ENCODE measurements around the gene PRSS35. TPM values are rescaled to one million over a fixed set of nuclear protein-coding genes. Genes with fewer than 3 reads are reported as not detected.

PRSS35 gene
- total and polyA plus RNA-seq, 2 of the 8 experiments (the other 6 are each of a cell fraction or from before 2014, with no cell fraction given), result 1.3 to 2.9 TPM

DNA sequence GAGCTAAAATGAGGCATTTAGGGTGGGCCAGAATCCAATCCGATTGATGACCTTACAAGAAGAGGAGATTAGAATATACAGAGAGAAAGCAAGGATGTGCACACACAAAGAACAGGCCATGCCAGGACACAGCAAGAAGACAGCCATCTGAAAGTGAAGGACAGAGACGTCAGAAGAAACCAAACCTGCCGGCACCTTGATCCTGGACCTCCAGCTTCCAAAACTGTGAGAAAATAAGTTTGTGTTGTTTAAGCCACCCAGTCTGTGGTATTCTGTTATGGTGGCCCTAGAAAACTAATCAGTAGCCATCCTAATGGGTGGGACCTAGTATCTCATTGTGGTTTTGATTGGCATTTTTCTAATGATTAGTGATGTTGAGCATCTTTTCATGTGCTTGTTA lies 41.7 kb upstream of the PRSS35 start:
- 89% methylated on average over 3 of the region's 3 CpGs; no CpG with 5 or more reads in 1 of the 2 experiments for WGBS, 2 experiments (ENCODE audit: extremely low coverage in 1 of 2, insufficient coverage in 1 of 2, insufficient read length in 1 of 2, insufficient replicate concordance in 2 of 2, low coverage in 1 of 2, low lambda C conversion rate in 2 of 2, missing lambda C conversion rate in 1 of 2)
- H3K23me2 ChIP-seq (ENCODE audit: low read depth, low read length), result no peaks in the 10 kb centered on the region
- no peak overlapping the region for H3K9ac ChIP-seq (replicated peaks in 1 of 4; ENCODE audit: extremely low read depth in 1 of 4, low read depth in 3 of 4, low read length in 3 of 4)
- H4K8ac ChIP-seq (ENCODE audit: extremely low read depth, insufficient read depth, low read length), result no peak overlapping the region
- H3K27ac ChIP-seq (ENCODE audit: low read depth, low read length), result no peak overlapping the region
- ChIA-PET POLR2A (ENCODE audit: partially characterized antibody) (no interaction called here), CTCF (ENCODE audit: partially characterized antibody) (interaction anchor here (0.6 to 1.9 kb wide), 4 partner anchors 16 to 280 kb away, joined by 3 to 6 read pairs (median 4); partner anchors contain the start of gene PRSS35)
- H3K36me3 ChIP-seq (ENCODE audit: control insufficient read depth in 2 of 4, insufficient read depth in 4 of 4, low read length in 3 of 4), result no peaks in the 10 kb centered on the region
- H3K4me3 ChIP-seq (ENCODE audit: extremely low read depth in 1 of 4, insufficient read depth in 2 of 4, low read depth in 3 of 4, low read length in 4 of 4), result no peak overlapping the region
- H2BK12ac ChIP-seq (ENCODE audit: low read depth, low read length), result no peak overlapping the region
- TF ChIP-seq, protein P1, sequence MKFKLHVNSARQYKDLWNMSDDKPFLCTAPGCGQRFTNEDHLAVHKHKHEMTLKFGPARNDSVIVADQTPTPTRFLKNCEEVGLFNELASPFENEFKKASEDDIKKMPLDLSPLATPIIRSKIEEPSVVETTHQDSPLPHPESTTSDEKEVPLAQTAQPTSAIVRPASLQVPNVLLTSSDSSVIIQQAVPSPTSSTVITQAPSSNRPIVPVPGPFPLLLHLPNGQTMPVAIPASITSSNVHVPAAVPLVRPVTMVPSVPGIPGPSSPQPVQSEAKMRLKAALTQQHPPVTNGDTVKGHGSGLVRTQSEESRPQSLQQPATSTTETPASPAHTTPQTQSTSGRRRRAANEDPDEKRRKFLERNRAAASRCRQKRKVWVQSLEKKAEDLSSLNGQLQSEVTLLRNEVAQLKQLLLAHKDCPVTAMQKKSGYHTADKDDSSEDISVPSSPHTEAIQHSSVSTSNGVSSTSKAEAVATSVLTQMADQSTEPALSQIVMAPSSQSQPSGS (IDR thresholded peaks at IDR 0.05; ENCODE audit: low read length), result no peak
- TF ChIP-seq GABPA (IDR thresholded peaks at IDR 0.05; ENCODE audit: borderline replicate concordance, insufficient read depth, low read length) (no peak), TAF7 (optimal IDR thresholded peaks at IDR 0.05; ENCODE audit: borderline replicate concordance, low read depth, low read length) (no peak), BRCA1 (IDR thresholded peaks at IDR 0.05; ENCODE audit: low read depth, low read length) (no peak), HDAC6 (IDR thresholded peaks at IDR 0.05; ENCODE audit: low read depth, low read length) (no peak), CHD1 (IDR thresholded peaks at IDR 0.05; ENCODE audit: low read depth, low read length) (no peak), JUN (IDR thresholded peaks at IDR 0.05; ENCODE audit: low read depth, low read length) (no peak), MAFK (IDR thresholded peaks at IDR 0.05; ENCODE audit: low read depth, low read length) (no peak), TBP (IDR thresholded peaks at IDR 0.05; ENCODE audit: low read depth, low read length) (no peak), SAP30 (IDR thresholded peaks at IDR 0.05; ENCODE audit: insufficient read depth, insufficient replicate concordance, low read length) (no peak), SRF (IDR thresholded peaks at IDR 0.05; ENCODE audit: low read depth, low read length) (no peak), RBBP5 (IDR thresholded peaks at IDR 0.05; ENCODE audit: borderline replicate concordance, low read depth, low read length) (no peak)
- no peak overlapping the region for H4K5ac ChIP-seq (ENCODE audit: insufficient read length, low read depth, low read length)
- no peak overlapping the region for H3K4ac ChIP-seq (replicated peaks; ENCODE audit: insufficient read length, low read depth, low read length)
- no peak overlapping the region for H2BK20ac ChIP-seq (ENCODE audit: low read length)
- no peaks in the 10 kb centered on the region for H3K27me3 ChIP-seq (replicated peaks in 1 of 4; ENCODE audit: control insufficient read depth in 3 of 4, extremely low read depth in 1 of 4, insufficient read depth in 3 of 4, low read length in 3 of 4)
- H4K20me1 ChIP-seq (replicated peaks in 1 of 2; ENCODE audit: control insufficient read depth in 1 of 2, insufficient read depth in 2 of 2, low read length in 2 of 2), result no peaks in the 10 kb centered on the region
- no peak overlapping the region for H3K14ac ChIP-seq (ENCODE audit: insufficient read length)
- no peak overlapping the region for H2AFZ ChIP-seq (ENCODE audit: low read length)
- H3K79me1 ChIP-seq (ENCODE audit: low read depth, low read length), result no peaks in the 10 kb centered on the region
- no peak overlapping the region for H3K18ac ChIP-seq (ENCODE audit: extremely low read depth, low read length)
- no peak overlapping the region for H2BK5ac ChIP-seq (ENCODE audit: low read depth, low read length)
- no peaks in the 10 kb centered on the region for H3K4me1 ChIP-seq (replicated peaks in 1 of 4; ENCODE audit: control insufficient read depth in 3 of 4, insufficient read depth in 4 of 4, low read length in 3 of 4)
- no peak overlapping the region for H2BK120ac ChIP-seq (replicated peaks; ENCODE audit: low read depth, low read length)
- H4K91ac ChIP-seq (replicated peaks; ENCODE audit: insufficient read length, low read length), result no peak overlapping the region
- H2BK15ac ChIP-seq (ENCODE audit: low read length), result no peak overlapping the region
- H3K23ac ChIP-seq (ENCODE audit: insufficient read length), result no peak overlapping the region
- no peak overlapping the region for H3K56ac ChIP-seq (replicated peaks; ENCODE audit: insufficient read length, low read depth, low read length)
- H3K4me2 ChIP-seq (ENCODE audit: insufficient read depth in 1 of 2, low read depth in 2 of 2, low read length in 2 of 2), result no peak overlapping the region
- DNase-seq (ENCODE audit: low read depth in 1 of 2, low spot score in 2 of 2), result no peak
- FAIRE-seq, result no peak
- H3K9me3 ChIP-seq (ENCODE audit: insufficient read depth in 2 of 2, low read depth in 1 of 2, low read length in 1 of 2), result no peaks in the 10 kb centered on the region
- H3K79me2 ChIP-seq (ENCODE audit: control insufficient read depth in 1 of 2, insufficient read depth in 2 of 2, low read length in 2 of 2), result no peaks in the 10 kb centered on the region
- H2AK5ac ChIP-seq (ENCODE audit: low read depth, low read length), result no peak overlapping the region
